Ishikawa (cell line): ENCODE data around the gene DCTN1.
A peak's percentile ranks its signal among the peaks of the same experiment; 100 is the strongest.

Experiments used
- CEBPB ChIP-seq: IDR thresholded peaks from 2 replicates; pipeline ENCODE4 v1.6.1; 2012
- CREB1 ChIP-seq: IDR thresholded peaks from 2 replicates; pipeline ENCODE4 v1.6.1; 2012; ENCODE audit warnings: low read depth
- EGR1 ChIP-seq: IDR thresholded peaks from 2 replicates; pipeline ENCODE4 v1.6.1; 2012
- EP300 ChIP-seq: IDR thresholded peaks from 2 replicates; pipeline ENCODE4 v1.6.1; 2012; ENCODE audit warnings: borderline replicate concordance
- FOXM1 ChIP-seq: IDR thresholded peaks from 2 replicates; pipeline ENCODE4 v1.6.1; 2012; ENCODE audit warnings: low read depth, borderline replicate concordance
- NFIC ChIP-seq: IDR thresholded peaks from 2 replicates; pipeline ENCODE4 v1.6.1; 2012
- RAD21 ChIP-seq: IDR thresholded peaks from 2 replicates; pipeline ENCODE4 v1.6.1; 2012; ENCODE audit warnings: low read depth
- TAF1 ChIP-seq: IDR thresholded peaks from 2 replicates; pipeline ENCODE4 v1.6.1; 2012; ENCODE audit warnings: low read depth, mild to moderate bottlenecking
- TCF12 ChIP-seq: IDR thresholded peaks from 2 replicates; pipeline ENCODE4 v1.6.1; 2012; ENCODE audit warnings: low read depth
- TEAD4 ChIP-seq: IDR thresholded peaks from 2 replicates; pipeline ENCODE4 v1.6.1; 2012
- YY1 ChIP-seq: IDR thresholded peaks from 2 replicates; pipeline ENCODE4 v1.6.1; 2012; ENCODE audit warnings: low read depth
- ZBTB7A ChIP-seq: IDR thresholded peaks from 2 replicates; pipeline ENCODE4 v1.6.1; 2012; ENCODE audit warnings: low read depth
- TF ChIP-seq, protein P1 (sequence below): IDR thresholded peaks from 2 replicates; pipeline ENCODE4 v1.6.1; 2012; ENCODE audit warnings: low read depth, mild to moderate bottlenecking
- TF ChIP-seq, protein P2 (sequence below): IDR thresholded peaks from 2 replicates; pipeline ENCODE4 v1.6.1; 2012
- TF ChIP-seq, protein P3 (sequence below): IDR thresholded peaks from 2 replicates; pipeline ENCODE4 v1.6.1; 2012

DCTN1 gene

DNA sequence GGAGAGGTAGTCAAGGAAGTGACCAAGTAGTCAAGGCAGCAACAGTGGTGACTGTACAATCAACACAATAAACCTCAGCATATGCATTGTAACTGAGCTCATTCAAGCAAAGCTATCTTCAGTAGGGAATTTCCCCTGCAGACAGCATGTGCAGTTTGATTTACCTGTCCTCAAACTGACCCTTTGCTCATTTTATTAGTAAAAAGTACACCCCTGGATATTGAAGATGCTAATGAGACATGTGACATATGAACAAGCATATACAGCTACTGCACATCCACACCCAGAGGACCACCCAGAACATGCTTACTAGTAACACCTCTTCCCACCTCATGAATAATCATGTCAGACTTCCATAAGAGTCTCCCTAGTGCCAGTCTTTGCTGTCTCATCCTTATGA is 25.9 kb upstream of the DCTN1 start:
- TF ChIP-seq RAD21 = no peak
- TF ChIP-seq, protein P1, sequence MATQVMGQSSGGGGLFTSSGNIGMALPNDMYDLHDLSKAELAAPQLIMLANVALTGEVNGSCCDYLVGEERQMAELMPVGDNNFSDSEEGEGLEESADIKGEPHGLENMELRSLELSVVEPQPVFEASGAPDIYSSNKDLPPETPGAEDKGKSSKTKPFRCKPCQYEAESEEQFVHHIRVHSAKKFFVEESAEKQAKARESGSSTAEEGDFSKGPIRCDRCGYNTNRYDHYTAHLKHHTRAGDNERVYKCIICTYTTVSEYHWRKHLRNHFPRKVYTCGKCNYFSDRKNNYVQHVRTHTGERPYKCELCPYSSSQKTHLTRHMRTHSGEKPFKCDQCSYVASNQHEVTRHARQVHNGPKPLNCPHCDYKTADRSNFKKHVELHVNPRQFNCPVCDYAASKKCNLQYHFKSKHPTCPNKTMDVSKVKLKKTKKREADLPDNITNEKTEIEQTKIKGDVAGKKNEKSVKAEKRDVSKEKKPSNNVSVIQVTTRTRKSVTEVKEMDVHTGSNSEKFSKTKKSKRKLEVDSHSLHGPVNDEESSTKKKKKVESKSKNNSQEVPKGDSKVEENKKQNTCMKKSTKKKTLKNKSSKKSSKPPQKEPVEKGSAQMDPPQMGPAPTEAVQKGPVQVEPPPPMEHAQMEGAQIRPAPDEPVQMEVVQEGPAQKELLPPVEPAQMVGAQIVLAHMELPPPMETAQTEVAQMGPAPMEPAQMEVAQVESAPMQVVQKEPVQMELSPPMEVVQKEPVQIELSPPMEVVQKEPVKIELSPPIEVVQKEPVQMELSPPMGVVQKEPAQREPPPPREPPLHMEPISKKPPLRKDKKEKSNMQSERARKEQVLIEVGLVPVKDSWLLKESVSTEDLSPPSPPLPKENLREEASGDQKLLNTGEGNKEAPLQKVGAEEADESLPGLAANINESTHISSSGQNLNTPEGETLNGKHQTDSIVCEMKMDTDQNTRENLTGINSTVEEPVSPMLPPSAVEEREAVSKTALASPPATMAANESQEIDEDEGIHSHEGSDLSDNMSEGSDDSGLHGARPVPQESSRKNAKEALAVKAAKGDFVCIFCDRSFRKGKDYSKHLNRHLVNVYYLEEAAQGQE = no peak
- no peak for TF ChIP-seq CREB1
- TF ChIP-seq, protein P2, sequence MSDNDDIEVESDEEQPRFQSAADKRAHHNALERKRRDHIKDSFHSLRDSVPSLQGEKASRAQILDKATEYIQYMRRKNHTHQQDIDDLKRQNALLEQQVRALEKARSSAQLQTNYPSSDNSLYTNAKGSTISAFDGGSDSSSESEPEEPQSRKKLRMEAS = no peak
- no peak for TF ChIP-seq EP300
- no peak for TF ChIP-seq FOXM1
- no peak for TF ChIP-seq TCF12
- TF ChIP-seq NFIC = no peak
- TF ChIP-seq ZBTB7A = no peak
- no peak for TF ChIP-seq TAF1
- TF ChIP-seq, protein P3, sequence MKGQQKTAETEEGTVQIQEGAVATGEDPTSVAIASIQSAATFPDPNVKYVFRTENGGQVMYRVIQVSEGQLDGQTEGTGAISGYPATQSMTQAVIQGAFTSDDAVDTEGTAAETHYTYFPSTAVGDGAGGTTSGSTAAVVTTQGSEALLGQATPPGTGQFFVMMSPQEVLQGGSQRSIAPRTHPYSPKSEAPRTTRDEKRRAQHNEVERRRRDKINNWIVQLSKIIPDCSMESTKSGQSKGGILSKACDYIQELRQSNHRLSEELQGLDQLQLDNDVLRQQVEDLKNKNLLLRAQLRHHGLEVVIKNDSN = no peak
- no peak for TF ChIP-seq TEAD4
- TF ChIP-seq EGR1 = no peak
- no peak for TF ChIP-seq YY1
- TF ChIP-seq CEBPB = no peak

DNA sequence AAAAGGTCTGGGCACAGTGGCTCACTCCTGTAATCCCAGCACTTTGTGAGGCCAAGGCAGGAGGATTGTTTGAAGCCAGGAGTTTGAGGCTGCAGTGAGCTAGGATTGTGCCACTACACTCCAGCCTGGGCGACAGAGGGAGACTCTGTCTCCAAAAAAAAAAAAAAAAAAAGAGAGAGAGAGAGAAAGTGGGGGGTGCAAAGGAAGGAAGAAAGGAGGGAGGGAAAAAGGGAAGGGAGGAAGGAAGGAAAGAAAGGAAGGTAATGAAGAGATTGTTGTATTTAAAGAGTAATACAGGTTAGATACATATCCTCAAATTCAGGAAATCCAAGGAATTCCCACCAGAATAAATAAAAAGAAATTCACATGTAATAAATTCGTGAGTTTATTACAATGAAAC is 21.8 kb upstream of the DCTN1 start:
- TF ChIP-seq, protein P1 = no peak
- TF ChIP-seq EGR1 (no peak), CREB1 (no peak), TCF12 (no peak), TAF1 (no peak), YY1 (no peak), FOXM1 (no peak), TEAD4 (no peak), EP300 (no peak), RAD21 (no peak), ZBTB7A (no peak), CEBPB (no peak), NFIC (no peak)
- TF ChIP-seq, protein P2 = no peak
- TF ChIP-seq, protein P3 = no peak

DNA sequence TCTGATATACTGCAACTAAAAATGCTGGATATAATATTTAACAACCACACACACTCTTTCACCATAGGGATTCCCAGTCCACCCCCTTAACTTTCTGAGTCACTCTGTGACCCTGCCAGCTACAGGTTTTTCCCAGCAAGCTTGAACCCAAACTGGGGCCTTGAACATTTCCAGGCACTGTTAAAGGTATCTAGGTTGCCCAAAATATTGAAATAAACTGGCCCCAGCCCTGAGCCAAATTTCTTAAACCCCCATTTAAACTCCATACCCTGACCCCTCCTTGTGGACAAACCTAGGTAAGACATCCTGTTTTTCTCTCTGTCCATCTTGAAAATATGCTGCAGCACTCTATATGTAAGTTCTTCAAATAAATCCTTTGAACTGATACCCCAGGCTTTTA is 19.7 kb upstream of the DCTN1 start:
- TF ChIP-seq TEAD4 = no peak
- TF ChIP-seq ZBTB7A = no peak
- no peak for TF ChIP-seq YY1
- TF ChIP-seq, protein P1 = no peak
- no peak for TF ChIP-seq CEBPB
- TF ChIP-seq FOXM1 = no peak
- TF ChIP-seq RAD21 = peak; percentile 58

DNA sequence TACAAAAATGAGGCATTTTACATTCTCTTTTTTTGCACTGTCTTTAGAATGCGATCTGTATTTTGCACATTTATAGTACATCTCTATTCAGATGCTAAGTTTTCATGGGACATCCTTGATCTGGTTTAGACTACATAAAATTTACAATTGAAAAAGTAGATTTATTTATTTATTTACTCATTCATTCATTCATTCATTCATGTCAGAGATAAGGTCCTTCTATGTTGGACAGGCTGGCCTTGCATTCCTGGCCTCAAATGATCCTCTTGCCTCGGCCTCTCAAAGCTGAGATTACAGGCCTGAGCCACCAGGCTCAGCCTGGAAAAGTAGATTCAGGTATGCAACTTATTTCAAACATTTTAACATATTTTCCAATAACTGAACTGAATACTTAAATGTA is 16.0 kb upstream of the DCTN1 start:
- no peak for TF ChIP-seq NFIC
- TF ChIP-seq TEAD4 = no peak
- TF ChIP-seq, protein P3 = no peak
- TF ChIP-seq, protein P2 = no peak
- TF ChIP-seq YY1 = no peak
- TF ChIP-seq TAF1 = no peak
- TF ChIP-seq TCF12 = no peak
- TF ChIP-seq EP300 = no peak
